Progenitor cell of endocrine pancreas (in vitro differentiated cells): ENCODE data around the gene AK1. TPM values are rescaled to one million over a fixed set of nuclear protein-coding genes. Genes with fewer than 3 reads are reported as not detected.
A peak's percentile ranks its signal among the peaks of the same experiment; 100 is the strongest.

Experiments used
- DNase-seq: peaks from one replicate; pipeline ENCODE4 v3.0.0; 2021; ENCODE audit warnings: low spot score; ENCODE audit not compliant: unreplicated experiment
- H3K27ac Mint-ChIP-seq: 2 replicates; pipeline ENCODE4 v1.8.0; 2021; ENCODE audit warnings: mild to moderate bottlenecking, moderate library complexity, mixed read lengths
- H3K27me3 Mint-ChIP-seq: 2 replicates; pipeline ENCODE4 v1.8.0; 2021; ENCODE audit warnings: mixed read lengths
- H3K36me3 Mint-ChIP-seq: 2 replicates; pipeline ENCODE4 v1.8.0; 2022; ENCODE audit warnings: mixed read lengths; ENCODE audit not compliant: insufficient read depth
- H3K4me1 Mint-ChIP-seq: 2 replicates; pipeline ENCODE4 v1.8.0; 2021; ENCODE audit warnings: low read depth, mixed read lengths
- H3K4me3 Mint-ChIP-seq: 2 replicates; pipeline ENCODE4 v1.8.0; 2021; ENCODE audit warnings: low read depth, mild to moderate bottlenecking, moderate library complexity, mixed read lengths
- H3K9me3 Mint-ChIP-seq: 2 replicates; pipeline ENCODE4 v1.8.0; 2021; ENCODE audit warnings: low read depth, mixed read lengths
- total RNA-seq: library from RNA; stranded (reverse); gene quantifications from 2 replicates; pipeline ENCODE4 v1.2.1, GENCODE V29; 2021
- TF ChIP-seq, protein P1 (sequence below): fragments of 200-600 bp; sonication (generic); IDR thresholded peaks from one replicate; pipeline ENCODE4 v1.5.0; 2021; ENCODE audit warnings: antibody characterized with exemption, mild to moderate bottlenecking; ENCODE audit not compliant: unreplicated experiment

AK1 gene
- total RNA-seq, 1 donor from 2014 or later, result 46.2 TPM

DNA sequence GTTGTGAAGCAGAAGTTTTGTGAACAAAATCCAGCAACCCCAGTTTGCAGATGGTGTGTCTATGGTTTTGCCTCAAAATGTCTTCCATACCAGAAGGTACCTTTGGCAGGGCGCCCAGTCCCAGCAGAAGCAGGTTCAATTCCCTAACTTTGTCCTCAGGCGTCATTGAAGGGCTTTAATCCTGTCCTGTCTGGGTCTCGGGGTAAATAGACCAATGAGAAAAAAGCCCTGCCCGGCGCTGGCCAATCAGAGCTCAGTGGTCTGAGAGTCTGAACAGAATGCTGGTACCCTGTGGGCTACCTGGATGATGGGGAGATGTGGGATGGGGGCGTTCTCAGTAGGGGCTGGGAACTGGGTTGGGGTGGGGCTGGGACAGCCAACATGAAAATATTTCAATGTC, 45.6 kb upstream of the AK1 start:
- Mint-ChIP-seq H3K4me3 (no peak overlapping the region), H3K27ac (no peak overlapping the region), H3K9me3 (no peaks in the 10 kb centered on the region), H3K36me3 (no peaks in the 10 kb centered on the region), H3K27me3 (peaks cover 52% of the 10 kb centered on the region), H3K4me1 (no peaks in the 10 kb centered on the region)
- TF ChIP-seq, protein P1, sequence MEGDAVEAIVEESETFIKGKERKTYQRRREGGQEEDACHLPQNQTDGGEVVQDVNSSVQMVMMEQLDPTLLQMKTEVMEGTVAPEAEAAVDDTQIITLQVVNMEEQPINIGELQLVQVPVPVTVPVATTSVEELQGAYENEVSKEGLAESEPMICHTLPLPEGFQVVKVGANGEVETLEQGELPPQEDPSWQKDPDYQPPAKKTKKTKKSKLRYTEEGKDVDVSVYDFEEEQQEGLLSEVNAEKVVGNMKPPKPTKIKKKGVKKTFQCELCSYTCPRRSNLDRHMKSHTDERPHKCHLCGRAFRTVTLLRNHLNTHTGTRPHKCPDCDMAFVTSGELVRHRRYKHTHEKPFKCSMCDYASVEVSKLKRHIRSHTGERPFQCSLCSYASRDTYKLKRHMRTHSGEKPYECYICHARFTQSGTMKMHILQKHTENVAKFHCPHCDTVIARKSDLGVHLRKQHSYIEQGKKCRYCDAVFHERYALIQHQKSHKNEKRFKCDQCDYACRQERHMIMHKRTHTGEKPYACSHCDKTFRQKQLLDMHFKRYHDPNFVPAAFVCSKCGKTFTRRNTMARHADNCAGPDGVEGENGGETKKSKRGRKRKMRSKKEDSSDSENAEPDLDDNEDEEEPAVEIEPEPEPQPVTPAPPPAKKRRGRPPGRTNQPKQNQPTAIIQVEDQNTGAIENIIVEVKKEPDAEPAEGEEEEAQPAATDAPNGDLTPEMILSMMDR, result no peak
- DNase-seq, result no peak

DNA sequence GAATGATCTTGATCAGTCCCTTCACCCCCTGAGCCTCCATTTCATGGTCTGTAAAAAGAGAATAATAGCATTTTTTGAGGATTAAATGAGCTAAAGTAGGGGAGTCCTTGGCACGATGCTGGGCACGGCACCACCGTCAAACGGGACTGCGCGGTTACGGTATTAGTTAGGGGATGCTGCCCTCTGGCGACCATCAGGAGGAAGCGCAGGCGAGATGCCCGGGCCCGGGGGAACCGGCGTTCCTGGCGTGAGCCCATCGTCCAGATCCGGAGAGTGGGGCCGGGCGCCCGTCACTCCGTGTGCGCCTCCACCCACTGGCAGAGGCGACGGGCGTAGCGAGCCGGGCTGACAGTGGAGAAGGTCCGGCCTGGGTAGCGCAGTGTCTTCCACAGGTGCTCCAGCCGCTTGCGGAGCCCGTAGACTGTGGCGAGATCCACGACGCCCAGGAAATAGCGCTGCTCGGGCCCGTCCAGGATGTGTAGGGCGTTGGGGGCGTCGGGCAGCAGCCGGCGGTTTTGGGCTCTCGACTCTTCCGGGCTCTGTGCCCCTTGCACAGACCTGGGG, 44.2 kb upstream of the AK1 start:
- H3K4me1 Mint-ChIP-seq, result no peaks in the 10 kb centered on the region
- DNase-seq, result peak; percentile 56
- no peak overlapping the region for H3K27ac Mint-ChIP-seq
- TF ChIP-seq, protein P1, result peak; percentile 99
- H3K27me3 Mint-ChIP-seq, result peaks cover 49% of the 10 kb centered on the region
- H3K4me3 Mint-ChIP-seq, result no peak overlapping the region
- H3K9me3 Mint-ChIP-seq, result no peaks in the 10 kb centered on the region
- H3K36me3 Mint-ChIP-seq, result no peaks in the 10 kb centered on the region

DNA sequence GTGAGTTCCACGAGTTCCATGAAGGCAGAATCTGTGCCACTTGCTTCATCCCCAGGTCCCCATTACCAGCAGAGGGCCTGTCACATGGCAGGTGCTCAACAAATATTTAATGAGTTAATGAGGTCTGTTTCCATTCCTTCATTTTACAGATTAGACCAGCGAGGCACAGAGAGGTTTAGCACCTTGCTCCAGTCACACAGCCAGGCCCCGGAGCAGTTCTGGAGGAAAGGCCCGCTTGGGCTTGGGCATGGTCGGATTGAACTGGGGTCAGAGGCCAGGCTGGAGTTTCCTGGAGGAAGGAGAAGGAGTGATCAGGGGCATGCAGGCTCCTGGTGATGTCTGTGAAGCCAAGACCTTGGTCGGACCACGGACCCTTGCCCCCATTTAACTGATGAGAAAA, 43.3 kb upstream of the AK1 start:
- no peak overlapping the region for H3K27ac Mint-ChIP-seq
- TF ChIP-seq, protein P1, result no peak
- no peaks in the 10 kb centered on the region for H3K36me3 Mint-ChIP-seq
- no peaks in the 10 kb centered on the region for H3K4me1 Mint-ChIP-seq
- no peaks in the 10 kb centered on the region for H3K9me3 Mint-ChIP-seq
- H3K27me3 Mint-ChIP-seq, result peaks cover 46% of the 10 kb centered on the region
- H3K4me3 Mint-ChIP-seq, result no peak overlapping the region
- no peak for DNase-seq

DNA sequence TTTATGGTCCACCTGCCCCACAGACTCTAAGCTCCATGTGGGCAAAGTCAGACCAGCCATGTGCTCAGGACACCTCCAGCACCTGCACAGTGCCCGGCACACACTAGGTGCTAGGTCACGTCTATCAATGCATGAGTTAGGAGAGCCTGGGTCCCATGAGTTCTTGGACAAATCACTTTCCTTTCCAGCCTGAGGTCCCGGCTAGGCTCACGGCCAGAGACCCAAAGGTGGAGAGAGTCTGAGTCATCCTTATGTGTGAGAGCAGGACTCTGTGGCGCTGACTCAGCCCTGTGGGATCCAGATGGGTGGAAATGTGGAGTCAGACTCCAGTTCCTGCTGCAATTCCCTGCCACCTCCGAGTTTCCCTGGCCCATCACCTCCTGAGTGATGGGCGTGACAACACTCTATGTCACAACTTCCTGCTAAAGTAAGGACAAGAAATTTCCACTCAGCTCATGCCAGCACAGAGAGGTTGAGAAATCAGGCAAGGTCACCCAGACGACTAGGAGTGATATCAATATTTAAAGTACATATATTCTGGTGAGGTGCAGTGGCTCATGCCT, 41.9 kb upstream of the AK1 start:
- Mint-ChIP-seq H3K9me3 (no peaks in the 10 kb centered on the region), H3K36me3 (no peaks in the 10 kb centered on the region), H3K27me3 (peaks cover 35% of the 10 kb centered on the region)

DNA sequence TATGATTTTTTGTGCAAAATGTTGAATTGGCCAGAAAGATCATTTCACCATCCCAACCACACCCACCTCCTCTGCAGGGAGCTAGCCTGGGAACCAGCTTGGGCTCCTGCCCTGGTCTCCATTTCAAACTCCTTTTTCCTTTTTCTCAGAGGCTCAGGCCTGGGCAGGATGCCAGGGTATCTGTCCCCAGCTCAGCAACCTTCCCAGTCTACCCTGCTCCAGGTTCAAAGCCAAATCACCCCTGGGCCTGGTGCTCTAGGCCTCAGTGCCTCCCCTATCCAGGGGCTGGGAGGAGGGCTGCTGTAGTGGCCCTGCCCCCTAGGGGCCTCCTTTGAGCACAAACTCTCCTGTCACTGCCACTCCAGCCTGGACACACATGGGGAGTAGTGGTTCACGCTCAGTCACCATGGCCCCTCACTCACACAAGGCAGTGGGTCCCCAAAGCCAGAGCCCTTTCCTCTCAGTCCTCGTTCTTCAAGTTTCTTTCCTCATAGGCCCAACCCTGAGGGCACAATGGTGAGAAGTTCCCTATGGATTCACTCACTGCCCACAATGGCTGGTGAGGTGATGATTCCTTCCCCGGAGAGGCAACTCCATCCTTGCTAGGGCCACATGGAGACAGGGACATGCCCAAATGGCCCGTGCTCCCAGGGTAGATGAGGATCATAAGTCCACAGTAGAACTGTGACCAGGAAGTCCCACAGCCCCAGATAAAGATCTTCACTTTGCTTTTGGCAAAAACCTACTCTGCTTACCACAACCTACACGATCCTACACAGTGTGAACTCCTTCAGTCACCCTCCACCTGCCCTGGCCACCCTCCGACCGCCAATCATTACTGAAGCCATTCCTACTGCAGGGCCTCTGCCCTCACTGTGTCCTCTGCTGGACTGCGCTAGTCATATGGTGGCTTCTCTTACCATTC, 41.0 kb upstream of the AK1 start:
- TF ChIP-seq, protein P1, result peak; percentile 16
- Mint-ChIP-seq H3K27me3 (peaks cover 31% of the 10 kb centered on the region), H3K4me1 (no peaks in the 10 kb centered on the region), H3K27ac (no peak overlapping the region), H3K4me3 (no peak overlapping the region), H3K36me3 (no peaks in the 10 kb centered on the region), H3K9me3 (no peaks in the 10 kb centered on the region)
- no peak for DNase-seq

More for the DNA sequence above, 41.9 kb upstream of the AK1 start:
- H3K4me1 Mint-ChIP-seq, result no peaks in the 10 kb centered on the region
- DNase-seq, result no peak
- TF ChIP-seq, protein P1, result no peak
- H3K4me3 Mint-ChIP-seq, result no peak overlapping the region
- no peak overlapping the region for H3K27ac Mint-ChIP-seq
